Parathyroid adenoma (tissue), 2 donors: Measurements from ENCODE around the gene MDP1.

Source experiments
- H2AFZ ChIP-seq: fragments of 300-600 bp; sonication (generic); one replicate; pipeline ENCODE4 v1.7.0; 2017; ENCODE audit warnings: antibody characterized with exemption, mild to moderate bottlenecking
- H3K27ac ChIP-seq: fragments of 300-600 bp; sonication (generic); one replicate; pipeline ENCODE4 v1.7.0; 2017
- H3K27me3 ChIP-seq: fragments of 300-600 bp; sonication (generic); one replicate; pipeline ENCODE4 v1.7.0; 2017; ENCODE audit warnings: low read length; ENCODE audit not compliant: control insufficient read depth, insufficient read depth
- H3K36me3 ChIP-seq: fragments of 300-600 bp; sonication (generic); one replicate; pipeline ENCODE4 v1.7.0; 2017; ENCODE audit warnings: low read length; ENCODE audit not compliant: control insufficient read depth, insufficient read depth
- H3K4me1 ChIP-seq: fragments of 300-600 bp; sonication (generic); one replicate; pipeline ENCODE4 v1.7.0; 2017; ENCODE audit warnings: control low read depth
- H3K4me2 ChIP-seq: fragments of 300-600 bp; sonication (generic); one replicate; pipeline ENCODE4 v1.7.0; 2017; ENCODE audit warnings: low read length
- H3K4me3 ChIP-seq: fragments of 300-600 bp; sonication (generic); one replicate; pipeline ENCODE4 v1.7.0; 2017; ENCODE audit warnings: low read depth, low read length
- H3K79me2 ChIP-seq: fragments of 300-600 bp; sonication (generic); one replicate; pipeline ENCODE4 v1.7.0; 2017; ENCODE audit warnings: control low read depth
- H3K9ac ChIP-seq: fragments of 300-600 bp; sonication (generic); one replicate; pipeline ENCODE4 v1.7.0; 2017; ENCODE audit warnings: mild to moderate bottlenecking
- H3K9me3 ChIP-seq: fragments of 300-600 bp; sonication (generic); one replicate; pipeline ENCODE4 v1.7.0; 2017; ENCODE audit warnings: low read length; ENCODE audit not compliant: control insufficient read depth
- CTCF ChIP-seq: fragments of 300-600 bp; sonication (generic); IDR thresholded peaks from one replicate; pipeline ENCODE4 v1.7.0; 2017; ENCODE audit warnings: antibody characterized with exemption, mild to moderate bottlenecking
- donor health status: primary hyperparathyroidism.

Gene MDP1

DNA sequence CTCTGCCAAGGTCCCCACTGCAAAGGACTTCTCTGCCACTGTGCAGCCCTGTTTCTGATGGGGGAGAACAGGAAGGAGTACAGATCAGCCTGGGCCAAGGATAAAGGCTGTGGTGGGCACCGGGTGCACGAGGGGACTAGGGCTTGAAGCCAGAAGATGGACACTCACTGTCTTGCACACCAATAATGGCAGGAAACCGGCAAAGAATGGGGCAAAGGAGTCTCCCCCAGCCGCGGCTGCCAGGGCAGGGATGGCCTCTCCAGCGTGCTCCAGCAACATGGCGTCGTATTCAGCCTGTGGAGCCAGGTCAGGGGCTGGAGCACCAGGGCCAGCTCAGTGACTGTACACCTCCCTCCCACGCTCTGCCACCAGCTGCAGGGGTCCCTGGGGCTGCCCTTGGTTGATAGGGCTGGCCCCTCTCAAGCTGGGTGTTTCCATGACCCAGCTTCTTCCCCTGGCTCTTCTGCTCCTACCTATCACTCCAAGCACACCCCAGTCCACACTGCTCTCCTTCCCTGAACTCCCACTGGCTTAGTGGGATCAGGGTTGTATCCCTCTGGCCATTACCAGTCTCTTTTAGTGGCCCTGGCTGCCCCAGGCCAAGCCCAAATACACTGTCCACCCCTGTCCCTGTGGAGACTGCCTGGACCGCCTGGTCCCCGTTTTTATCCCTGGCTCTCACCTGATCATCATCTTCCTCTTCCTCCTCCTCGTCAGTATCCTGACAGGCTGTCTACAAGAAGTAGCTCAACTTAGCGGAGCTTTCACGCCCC is 33.6 kb downstream of the MDP1 start:
- Histone ChIP-seq H3K9ac (no peak overlapping the region), H3K36me3 (no peaks in the 10 kb centered on the region), H3K4me1 (peaks cover under 1% of the 10 kb centered on the region), H3K27ac (no peak overlapping the region), H3K79me2 (no peaks in the 10 kb centered on the region), H3K27me3 (no peaks in the 10 kb centered on the region), H2AFZ (no peak overlapping the region), H3K4me2 (no peak overlapping the region), H3K9me3 (no peaks in the 10 kb centered on the region), H3K4me3 (no peak overlapping the region)
- TF ChIP-seq CTCF = no peak

GRCh38 chr14:24181371-24182077 is 34.3 kb downstream of the MDP1 start:
- TF ChIP-seq CTCF = no peak
- Histone ChIP-seq H3K79me2 (no peaks in the 10 kb centered on the region), H3K27me3 (no peaks in the 10 kb centered on the region), H3K27ac (no peak overlapping the region), H2AFZ (no peak overlapping the region), H3K9me3 (no peaks in the 10 kb centered on the region), H3K4me3 (no peak overlapping the region), H3K4me1 (no peaks in the 10 kb centered on the region), H3K4me2 (no peak overlapping the region), H3K9ac (no peak overlapping the region), H3K36me3 (no peaks in the 10 kb centered on the region)

DNA sequence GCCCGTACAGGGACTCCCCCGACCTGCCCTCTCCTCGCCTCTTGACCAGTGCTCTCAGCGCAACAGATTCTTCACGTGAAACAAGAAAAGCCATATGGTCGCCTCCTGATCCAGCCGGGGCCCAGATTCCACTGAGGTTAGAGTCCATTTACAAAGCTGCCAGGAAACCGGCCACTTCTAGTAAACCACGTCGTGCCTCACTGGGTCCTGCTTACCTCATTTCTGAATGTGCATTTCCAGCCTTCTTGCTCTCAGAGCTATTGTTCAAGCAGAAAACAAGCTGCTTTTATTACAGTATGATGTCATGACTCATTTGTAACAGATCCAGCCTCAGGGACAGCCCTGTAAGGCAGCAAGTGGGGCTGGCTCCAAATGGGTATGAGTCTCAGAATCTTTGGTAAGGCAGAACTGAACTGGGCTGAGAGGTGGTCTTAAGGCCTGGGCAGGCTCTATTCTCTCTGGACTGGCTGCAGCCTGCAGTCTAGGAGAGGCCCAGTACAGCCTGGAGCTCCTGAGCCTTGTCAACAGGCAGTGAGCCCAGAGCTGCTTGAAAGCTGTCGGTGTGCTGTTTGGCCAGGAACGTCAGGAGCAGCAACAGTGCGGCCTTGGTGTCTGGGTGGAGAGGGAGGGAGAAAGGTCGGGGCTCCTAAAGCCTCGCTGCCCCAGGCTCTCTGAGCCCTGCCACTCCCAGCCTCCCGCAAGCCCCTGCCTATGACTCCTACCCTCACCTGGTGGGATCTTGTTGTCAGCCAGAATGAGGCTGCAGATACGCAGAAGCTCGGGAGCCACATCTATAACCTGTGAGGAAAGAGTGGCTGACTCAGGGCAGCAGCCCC is 35.7 kb downstream of the MDP1 start:
- TF ChIP-seq CTCF = no peak
- no peak overlapping the region for H3K27ac ChIP-seq
- H3K36me3 ChIP-seq = no peaks in the 10 kb centered on the region
- no peak overlapping the region for H2AFZ ChIP-seq
- no peaks in the 10 kb centered on the region for H3K27me3 ChIP-seq
- H3K4me1 ChIP-seq = no peaks in the 10 kb centered on the region
- no peak overlapping the region for H3K9ac ChIP-seq
- no peaks in the 10 kb centered on the region for H3K79me2 ChIP-seq
- no peak overlapping the region for H3K4me3 ChIP-seq
- H3K9me3 ChIP-seq = no peaks in the 10 kb centered on the region
- no peak overlapping the region for H3K4me2 ChIP-seq

DNA sequence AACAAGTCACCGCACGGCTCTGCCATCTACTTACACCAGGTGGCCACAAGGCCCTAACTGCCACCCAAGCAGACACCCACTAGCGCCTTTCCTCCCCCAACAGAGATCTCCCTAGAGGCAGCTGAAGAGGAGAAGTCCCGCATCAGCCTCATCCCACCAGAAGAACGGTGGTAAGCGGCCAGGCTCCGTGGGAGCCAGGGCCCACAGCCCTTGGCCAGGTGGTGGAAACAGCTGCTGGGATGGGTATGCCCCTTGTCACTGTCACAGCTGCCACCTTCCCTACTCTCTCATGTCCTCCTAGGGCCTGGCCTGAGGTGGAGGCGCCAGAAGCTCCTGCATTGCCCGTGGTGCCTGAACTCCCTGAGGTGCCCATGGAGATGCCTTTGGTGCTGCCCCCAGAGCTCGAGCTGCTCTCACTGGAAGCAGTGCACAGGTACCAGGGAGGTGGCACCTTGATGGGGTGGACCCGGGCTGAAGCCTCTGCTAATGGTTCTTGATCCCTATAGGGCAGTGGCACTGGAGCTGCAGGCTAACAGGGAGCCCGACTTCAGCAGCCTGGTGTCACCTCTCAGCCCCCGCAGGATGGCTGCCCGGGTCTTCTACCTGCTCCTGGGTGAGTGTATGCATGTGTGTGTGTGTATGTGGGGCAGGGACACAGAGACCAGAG is 36.4 kb downstream of the MDP1 start:
- no peak for TF ChIP-seq CTCF

More for the DNA sequence above, 36.4 kb downstream of the MDP1 start:
- H2AFZ ChIP-seq = no peak overlapping the region
- no peaks in the 10 kb centered on the region for H3K27me3 ChIP-seq
- no peak overlapping the region for H3K4me3 ChIP-seq
- H3K4me2 ChIP-seq = no peak overlapping the region
- no peaks in the 10 kb centered on the region for H3K4me1 ChIP-seq
- no peaks in the 10 kb centered on the region for H3K79me2 ChIP-seq
- no peaks in the 10 kb centered on the region for H3K36me3 ChIP-seq
- H3K9ac ChIP-seq = no peak overlapping the region
- no peaks in the 10 kb centered on the region for H3K9me3 ChIP-seq
- H3K27ac ChIP-seq = no peak overlapping the region
